Measurements from ENCODE around the gene GDF10.

GDF10 gene

GRCh38 chr10:47316131-47316530 is 16.1 kb downstream of the GDF10 start:
- no peak for DNase-seq (ENCODE audit: low read depth)

- DNase-seq (ENCODE audit: low read depth): no peak
Observed at GRCh38 chr10:47317251-47317650, 17.3 kb downstream of the GDF10 start.

GRCh38 chr10:47318706-47319105 is 18.7 kb downstream of the GDF10 start:
- no peak for DNase-seq (ENCODE audit: low read depth)

DNA sequence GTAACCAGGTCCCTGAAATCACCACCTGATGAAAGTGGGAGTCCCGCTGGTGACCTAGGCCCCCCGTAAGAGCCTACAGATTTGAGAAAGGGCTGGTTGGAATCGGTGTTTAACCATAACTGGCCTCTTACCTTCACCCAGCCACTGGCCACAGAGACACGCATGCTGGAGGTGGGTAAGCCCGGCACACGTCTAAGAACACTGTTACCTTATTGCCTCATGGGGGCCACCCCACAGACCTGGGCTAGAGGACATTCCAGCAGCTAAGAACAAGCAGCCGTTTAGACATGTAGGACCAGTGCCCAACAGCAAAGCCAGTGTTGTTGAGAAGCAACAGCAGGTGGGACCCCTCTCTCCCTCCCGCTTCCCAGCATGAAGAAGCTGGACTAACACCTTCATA is 19.8 kb downstream of the GDF10 start:
- no peak for DNase-seq (ENCODE audit: low read depth)

DNA sequence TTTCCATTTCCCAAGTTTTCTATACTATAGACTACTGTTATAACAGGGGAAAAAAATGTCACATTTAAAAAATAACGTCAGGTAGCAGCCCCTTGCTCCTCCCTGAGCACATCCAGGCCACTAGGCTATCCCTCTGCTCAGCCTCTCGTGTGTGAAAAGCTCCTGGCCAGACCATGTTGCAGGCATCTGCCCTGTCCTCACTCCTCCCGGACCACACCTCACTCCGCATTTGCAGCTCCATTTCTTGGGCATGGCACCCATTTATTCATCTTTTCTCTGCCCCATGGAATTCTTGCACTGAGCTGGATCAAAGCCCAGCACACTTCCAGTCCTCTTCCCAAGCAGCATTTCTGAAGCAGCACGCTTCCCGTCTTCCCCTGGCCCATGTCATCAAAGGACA is 20.8 kb downstream of the GDF10 start:
- no peak for DNase-seq (ENCODE audit: low read depth)

DNA sequence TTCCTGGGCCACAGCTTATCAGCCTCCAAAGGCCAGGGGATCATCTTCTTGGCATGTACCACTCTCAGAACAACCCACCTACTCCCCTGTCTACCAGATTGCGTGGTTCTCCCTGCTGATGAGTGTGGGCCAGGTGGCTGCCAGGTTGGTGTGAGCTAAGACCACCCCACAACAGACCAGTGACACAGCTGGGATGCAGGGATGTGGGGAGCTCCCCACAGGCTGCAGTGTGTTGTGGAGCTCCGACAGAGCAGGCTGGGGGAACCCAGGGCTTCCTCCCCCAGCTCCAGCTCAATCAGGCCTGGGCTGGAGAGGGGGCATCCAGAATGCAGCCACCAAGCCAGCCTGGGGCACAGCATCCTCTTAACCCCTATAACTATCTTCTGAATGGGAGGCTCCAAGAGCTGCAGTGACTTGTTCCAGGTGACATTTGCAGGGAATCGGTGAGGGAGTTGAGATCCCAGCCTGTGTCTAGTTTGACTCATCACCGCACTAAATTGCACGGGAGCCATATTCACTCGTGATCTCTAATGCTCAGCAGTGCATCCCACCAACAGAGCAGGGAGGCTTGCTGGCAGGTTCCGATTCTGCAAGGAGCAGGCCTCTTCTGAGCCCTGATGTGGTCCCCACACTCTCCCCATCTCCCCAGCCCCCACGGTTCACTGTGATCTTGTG is 21.7 kb downstream of the GDF10 start:
- DNase-seq (ENCODE audit: low read depth): no peak

DNA sequence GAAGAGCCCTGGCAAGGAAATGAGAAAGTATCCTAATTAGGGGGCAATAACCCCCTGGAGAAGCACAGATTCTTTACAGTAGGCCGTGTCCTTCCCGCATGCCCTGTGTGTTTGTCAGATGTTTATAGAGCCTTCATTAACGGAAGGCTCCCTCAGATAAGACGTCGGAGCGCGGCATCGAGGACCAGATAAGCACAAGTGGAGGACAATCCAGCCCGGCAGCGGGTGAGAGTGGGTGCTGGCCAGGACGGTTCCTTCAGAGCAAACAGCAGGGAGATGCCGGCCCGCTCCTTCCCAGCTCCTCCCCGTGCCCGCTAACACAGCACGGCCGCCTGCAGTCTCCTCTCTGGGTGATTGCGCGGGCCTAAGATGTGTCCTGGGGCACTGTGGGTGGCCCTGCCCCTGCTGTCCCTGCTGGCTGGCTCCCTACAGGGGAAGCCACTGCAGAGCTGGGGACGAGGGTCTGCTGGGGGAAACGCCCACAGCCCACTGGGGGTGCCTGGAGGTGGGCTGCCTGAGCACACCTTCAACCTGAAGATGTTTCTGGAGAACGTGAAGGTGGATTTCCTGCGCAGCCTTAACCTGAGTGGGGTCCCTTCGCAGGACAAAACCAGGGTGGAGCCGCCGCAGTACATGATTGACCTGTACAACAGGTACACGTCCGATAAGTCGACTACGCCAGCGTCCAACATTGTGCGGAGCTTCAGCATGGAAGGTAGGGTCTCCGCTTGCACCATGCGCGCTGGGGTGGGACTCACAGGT is 22.5 kb downstream of the GDF10 start, which contains the start of gene GDF2:
TSS of gene GDF2 (plus strand) at position 155 of the 762 bp plus-strand sequence. CDS start at position 370, 215 bp downstream.
- DNase-seq (ENCODE audit: low read depth): no peak

- no peak for DNase-seq (ENCODE audit: low read depth)
Observed at GRCh38 chr10:47323087-47323486, 23.1 kb downstream of the GDF10 start.

DNA sequence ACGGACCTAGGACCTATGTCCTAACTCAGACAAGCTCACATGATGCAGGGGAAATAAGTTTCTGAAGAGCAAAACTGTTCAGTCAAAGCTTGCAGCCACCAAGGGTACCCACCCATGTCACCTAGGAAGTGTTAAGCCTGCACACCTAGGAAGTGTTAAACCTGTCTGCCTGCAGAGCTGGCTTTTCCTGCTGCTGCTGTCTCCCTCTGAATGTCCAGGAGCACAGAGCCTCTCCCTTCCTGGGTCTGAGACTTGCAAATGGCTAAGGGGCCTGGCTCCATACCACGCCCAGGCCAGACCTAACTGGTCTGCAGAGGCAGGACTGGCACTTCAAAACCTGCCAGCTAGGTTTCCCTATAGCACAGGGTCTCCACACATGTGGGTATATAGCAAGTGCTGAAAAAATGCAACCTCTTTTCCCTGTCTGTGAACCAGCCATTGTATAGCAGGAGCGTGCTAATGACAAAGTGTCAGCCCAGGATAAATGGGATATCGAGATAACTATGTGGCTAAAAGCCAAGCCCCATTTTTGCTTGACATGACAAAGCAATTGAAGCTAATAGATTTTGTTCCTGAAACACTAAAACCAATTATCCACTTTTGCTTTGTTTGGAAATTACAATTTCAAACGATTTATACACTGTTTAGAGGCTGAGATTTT is 23.8 kb downstream of the GDF10 start:
- no peak for DNase-seq (ENCODE audit: low read depth)

DNA sequence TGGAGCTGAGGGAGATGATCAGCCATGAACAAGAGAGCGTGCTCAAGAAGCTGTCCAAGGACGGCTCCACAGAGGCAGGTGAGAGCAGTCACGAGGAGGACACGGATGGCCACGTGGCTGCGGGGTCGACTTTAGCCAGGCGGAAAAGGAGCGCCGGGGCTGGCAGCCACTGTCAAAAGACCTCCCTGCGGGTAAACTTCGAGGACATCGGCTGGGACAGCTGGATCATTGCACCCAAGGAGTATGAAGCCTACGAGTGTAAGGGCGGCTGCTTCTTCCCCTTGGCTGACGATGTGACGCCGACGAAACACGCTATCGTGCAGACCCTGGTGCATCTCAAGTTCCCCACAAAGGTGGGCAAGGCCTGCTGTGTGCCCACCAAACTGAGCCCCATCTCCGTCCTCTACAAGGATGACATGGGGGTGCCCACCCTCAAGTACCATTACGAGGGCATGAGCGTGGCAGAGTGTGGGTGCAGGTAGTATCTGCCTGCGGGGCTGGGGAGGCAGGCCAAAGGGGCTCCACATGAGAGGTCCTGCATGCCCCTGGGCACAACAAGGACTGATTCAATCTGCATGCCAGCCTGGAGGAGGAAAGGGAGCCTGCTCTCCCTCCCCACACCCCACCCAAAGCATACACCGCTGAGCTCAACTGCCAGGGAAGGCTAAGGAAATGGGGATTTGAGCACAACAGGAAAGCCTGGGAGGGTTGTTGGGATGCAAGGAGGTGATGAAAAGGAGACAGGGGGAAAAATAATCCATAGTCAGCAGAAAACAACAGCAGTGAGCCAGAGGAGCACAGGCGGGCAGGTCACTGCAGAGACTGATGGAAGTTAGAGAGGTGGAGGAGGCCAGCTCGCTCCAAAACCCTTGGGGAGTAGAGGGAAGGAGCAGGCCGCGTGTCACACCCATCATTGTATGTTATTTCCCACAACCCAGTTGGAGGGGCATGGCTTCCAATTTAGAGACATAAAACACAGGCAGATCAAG is 25.6 kb downstream of the GDF10 start:
- DNase-seq (ENCODE audit: low read depth): no peak

GRCh38 chr10:47326306-47326926 is 26.4 kb downstream of the GDF10 start:
- no peak for DNase-seq (ENCODE audit: low read depth)

- no peak for DNase-seq (ENCODE audit: low read depth)
Observed at GRCh38 chr10:47326927-47327330, 26.9 kb downstream of the GDF10 start.

- no peak for DNase-seq (ENCODE audit: low read depth)
Observed at GRCh38 chr10:47329855-47330254, 29.9 kb downstream of the GDF10 start.

DNA sequence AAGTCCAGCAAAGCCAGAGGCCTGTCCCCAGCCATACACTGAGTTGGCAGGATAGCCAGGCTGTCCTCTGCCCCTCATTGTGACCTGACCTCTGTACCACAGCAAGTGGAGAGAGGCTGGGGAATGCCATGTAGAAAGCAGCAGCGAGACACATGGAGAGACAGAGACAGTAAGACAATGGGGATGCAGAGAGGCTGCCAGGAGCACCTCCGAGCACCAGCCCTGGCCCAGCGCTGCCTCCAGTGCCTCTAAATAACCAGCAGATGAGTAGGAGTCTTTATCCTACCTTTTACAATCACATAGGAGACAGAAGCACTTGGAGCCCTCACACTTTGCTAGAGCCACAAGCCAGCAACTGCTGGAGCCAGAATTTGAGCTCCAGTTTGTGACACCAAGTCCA is 30.4 kb downstream of the GDF10 start:
- DNase-seq (ENCODE audit: low read depth): no peak

DNA sequence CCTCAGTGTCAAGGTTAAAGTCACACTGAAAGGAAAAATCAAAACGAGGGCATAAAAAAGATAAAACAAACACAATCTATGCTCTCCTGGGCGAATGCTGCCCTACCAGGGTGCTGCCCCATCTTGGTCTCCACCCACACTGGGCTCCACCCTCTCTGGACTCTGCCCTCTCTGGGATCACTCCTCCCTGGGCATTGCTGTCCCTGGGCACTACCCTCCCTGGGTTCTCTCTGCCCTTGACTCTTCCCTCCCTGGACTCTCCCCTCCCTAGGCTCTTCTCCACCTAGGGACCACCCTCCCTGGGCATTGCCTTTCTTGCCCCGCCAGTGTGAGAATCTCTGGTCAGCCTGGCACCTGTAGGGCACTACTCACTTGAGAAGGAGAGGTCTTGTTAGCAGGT is 30.8 kb downstream of the GDF10 start:
- no peak for DNase-seq (ENCODE audit: low read depth)

GRCh38 chr10:47331491-47331890 is 31.5 kb downstream of the GDF10 start:
- no peak for DNase-seq (ENCODE audit: low read depth)

GRCh38 chr10:47331954-47332353 is 32.0 kb downstream of the GDF10 start:
- no peak for DNase-seq (ENCODE audit: low read depth)

DNA sequence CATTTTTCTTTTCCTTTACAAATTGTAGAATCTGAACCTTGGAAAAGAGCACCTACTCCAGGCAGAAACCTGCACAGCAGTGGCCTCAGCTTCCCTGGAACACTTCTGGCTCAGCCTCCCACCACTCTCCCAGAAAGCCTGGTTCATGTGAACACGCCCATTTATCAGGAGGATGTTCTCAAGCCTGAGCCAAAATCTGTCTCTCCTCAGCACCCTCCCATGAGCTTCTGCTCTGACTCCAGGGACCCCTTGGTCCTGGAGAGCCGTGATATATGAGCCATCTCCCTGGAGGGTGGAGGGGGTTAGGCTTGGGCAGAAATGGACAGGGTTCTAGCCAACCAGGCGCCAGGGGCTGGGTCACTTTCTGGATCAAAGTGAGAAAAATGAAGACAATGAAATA is 32.4 kb downstream of the GDF10 start:
- no peak for DNase-seq (ENCODE audit: low read depth)

DNA sequence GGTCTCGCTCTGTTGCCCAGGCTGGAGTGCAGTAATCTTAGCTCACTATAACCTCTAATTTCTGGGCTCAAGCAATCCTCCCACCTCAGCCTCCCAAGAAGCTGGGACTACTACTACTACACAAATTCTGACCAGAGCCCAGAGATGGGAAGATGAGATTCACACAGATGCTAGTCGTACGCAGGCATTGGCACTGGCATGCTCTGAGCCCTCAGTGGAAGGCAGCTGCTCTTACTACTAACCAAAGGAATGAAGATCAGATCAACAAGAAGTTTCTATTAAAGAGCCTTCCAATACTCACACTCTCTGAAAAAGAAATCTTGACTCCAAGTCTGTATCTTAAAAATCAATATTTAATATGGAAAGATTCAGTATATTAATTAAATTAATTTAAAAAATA is 32.9 kb downstream of the GDF10 start:
- no peak for DNase-seq (ENCODE audit: low read depth)

DNA sequence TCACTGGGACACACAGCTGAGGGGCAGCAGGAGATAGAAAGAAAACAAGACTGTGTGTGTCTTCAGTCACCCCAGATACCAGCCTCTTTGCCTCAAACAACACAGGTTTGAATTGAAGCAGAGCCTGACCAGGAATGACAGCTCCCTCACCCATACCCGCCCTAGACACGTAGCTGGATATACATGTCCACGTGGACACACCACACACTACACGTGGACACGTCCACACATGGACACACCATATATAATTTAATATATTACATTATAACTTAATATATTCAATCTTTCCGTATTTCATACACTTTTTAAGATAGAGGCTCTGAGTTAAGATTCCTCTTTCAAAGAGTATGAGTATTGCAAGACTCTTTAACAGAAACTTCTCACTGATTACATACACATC is 33.5 kb downstream of the GDF10 start:
- no peak for DNase-seq (ENCODE audit: low read depth)

All from iris pigment epithelial cell (primary cell).